ENCODE measurements around the gene CSNK1G1.
"Not testable (repeated sequence)": the region's sequence is repeated elsewhere in the genome, so short reads cannot be mapped to it uniquely, and the experiment has no call there.

Gene CSNK1G1

GRCh38 chr15:64122936-64123351 is 233.0 kb downstream of the CSNK1G1 start:
- no peak for ATAC-seq (replicated peaks)
- no peaks in the 10 kb centered on the region for H3K27me3 Mint-ChIP-seq
- no peak for DNase-seq
- no peak overlapping the region for H3K4me3 Mint-ChIP-seq
- no peaks in the 10 kb centered on the region for H3K9me3 Mint-ChIP-seq
- peaks cover 83% of the 10 kb centered on the region for H3K36me3 Mint-ChIP-seq (ENCODE audit: insufficient read depth)
- peaks cover 3 to 12% of the 10 kb centered on the region in 2 donors for H3K4me1 Mint-ChIP-seq (ENCODE audit: low read depth in 2 of 2)
- H3K27ac Mint-ChIP-seq, result peak overlapping the region in 1 of 2 donors; percentile 58

GRCh38 chr15:64122444-64122843 is 233.5 kb downstream of the CSNK1G1 start:
- H3K4me1 Mint-ChIP-seq (ENCODE audit: low read depth in 2 of 2), result peaks cover 3 to 7% of the 10 kb centered on the region in 2 donors
- no peak overlapping the region for H3K4me3 Mint-ChIP-seq
- DNase-seq, result no peak
- no peak overlapping the region for H3K27ac Mint-ChIP-seq
- H3K27me3 Mint-ChIP-seq, result no peaks in the 10 kb centered on the region
- no peaks in the 10 kb centered on the region for H3K9me3 Mint-ChIP-seq
- peaks cover 83% of the 10 kb centered on the region for H3K36me3 Mint-ChIP-seq (ENCODE audit: insufficient read depth)
- no peak for ATAC-seq (replicated peaks)

GRCh38 chr15:64121614-64122013 is 234.4 kb downstream of the CSNK1G1 start:
- Mint-ChIP-seq H3K27ac (no peak overlapping the region), H3K4me3 (no peak overlapping the region), H3K4me1 (ENCODE audit: low read depth in 2 of 2) (peaks cover 3 to 6% of the 10 kb centered on the region in 2 donors), H3K9me3 (no peaks in the 10 kb centered on the region), H3K27me3 (no peaks in the 10 kb centered on the region), H3K36me3 (ENCODE audit: insufficient read depth) (peaks cover 83% of the 10 kb centered on the region)
- no peak for DNase-seq
- no peak for ATAC-seq (replicated peaks)

GRCh38 chr15:64120322-64120721 is 235.7 kb downstream of the CSNK1G1 start:
- H3K36me3 Mint-ChIP-seq (ENCODE audit: insufficient read depth), result peaks cover 85% of the 10 kb centered on the region
- not testable (repeated sequence) for H3K4me3 Mint-ChIP-seq; H3K27me3 Mint-ChIP-seq; ATAC-seq (replicated peaks); H3K27ac Mint-ChIP-seq; DNase-seq; H3K9me3 Mint-ChIP-seq; H3K4me1 Mint-ChIP-seq (ENCODE audit: low read depth in 2 of 2)

GRCh38 chr15:64117759-64118487 is 238.1 kb downstream of the CSNK1G1 start:
- peaks cover 94% of the 10 kb centered on the region for H3K36me3 Mint-ChIP-seq (ENCODE audit: insufficient read depth)
- H3K4me3 Mint-ChIP-seq, result no peak overlapping the region
- H3K27me3 Mint-ChIP-seq, result no peaks in the 10 kb centered on the region
- H3K27ac Mint-ChIP-seq, result peak overlapping the region in 1 of 2 donors; percentile 47
- no peak for ATAC-seq (replicated peaks)
- H3K9me3 Mint-ChIP-seq, result no peaks in the 10 kb centered on the region
- peaks cover 3 to 8% of the 10 kb centered on the region in 2 donors for H3K4me1 Mint-ChIP-seq (ENCODE audit: low read depth in 2 of 2)
- no peak for DNase-seq
